ENCODE measurements around the gene TTLL7.
A peak's percentile ranks its signal among the peaks of the same experiment; 100 is the strongest.
"Not testable (repeated sequence)": the region's sequence is repeated elsewhere in the genome, so short reads cannot be mapped to it uniquely, and the experiment has no call there.

Gene TTLL7

GRCh38 chr1:83927701-83928100 is 71.2 kb downstream of the TTLL7 start:
- DNase-seq, result no peak

DNA sequence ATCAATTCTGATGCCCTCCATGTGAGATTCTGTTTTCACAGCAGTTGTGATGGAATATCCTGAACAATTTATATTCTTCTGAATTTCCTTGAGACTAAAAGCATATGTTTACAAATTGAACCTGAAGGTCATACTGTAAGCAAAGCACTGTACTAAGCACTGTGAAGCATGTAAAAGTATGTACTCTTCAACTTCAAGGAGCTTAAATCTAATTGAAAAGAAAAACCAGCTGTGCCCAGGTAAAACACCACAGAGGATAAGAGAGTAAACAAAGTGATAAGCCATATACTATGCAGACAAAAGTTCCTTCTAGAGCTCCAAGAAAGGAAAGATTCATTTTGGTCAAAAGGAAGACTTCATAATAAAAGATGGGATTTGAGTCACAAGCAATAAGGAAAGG is 71.9 kb downstream of the TTLL7 start:
- DNase-seq, result no peak

- no peak for DNase-seq
Measured at GRCh38 chr1:83923553-83923952, 75.4 kb downstream of the TTLL7 start.

GRCh38 chr1:83922431-83922830 is 76.5 kb downstream of the TTLL7 start:
- DNase-seq, result no peak

- DNase-seq, result no peak
Measured at GRCh38 chr1:83920320-83920719, 78.6 kb downstream of the TTLL7 start.

GRCh38 chr1:83919872-83920271 is 79.1 kb downstream of the TTLL7 start:
- no peak for DNase-seq

DNA sequence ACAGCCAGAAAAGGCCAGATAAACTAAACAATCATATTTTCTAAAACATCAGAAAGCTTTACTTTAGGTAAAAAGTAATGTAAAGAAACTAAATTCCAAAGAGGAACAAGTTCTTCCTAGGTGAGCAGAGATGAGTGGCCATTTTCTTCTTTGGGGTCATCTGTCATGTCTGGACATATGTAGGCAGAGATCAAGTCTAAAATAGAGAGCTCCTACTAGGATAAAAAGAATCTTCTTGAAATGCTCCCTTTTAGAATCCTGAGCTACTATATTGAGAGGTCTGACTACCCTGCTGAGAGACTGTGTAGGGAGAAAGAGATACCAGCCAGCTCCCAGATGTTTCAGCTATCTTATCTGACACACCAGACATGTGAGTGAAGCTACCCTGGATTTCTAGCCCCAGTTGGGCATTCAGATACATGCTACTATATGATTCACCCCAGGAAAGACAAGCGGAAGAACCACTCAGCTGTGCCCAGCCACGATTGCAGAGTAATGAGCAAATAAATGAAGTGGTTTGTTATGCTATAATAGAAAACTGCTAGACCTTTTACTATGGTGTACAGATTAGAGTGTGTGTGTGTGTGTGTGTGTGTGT is 80.1 kb downstream of the TTLL7 start:
- no peak for DNase-seq

DNA sequence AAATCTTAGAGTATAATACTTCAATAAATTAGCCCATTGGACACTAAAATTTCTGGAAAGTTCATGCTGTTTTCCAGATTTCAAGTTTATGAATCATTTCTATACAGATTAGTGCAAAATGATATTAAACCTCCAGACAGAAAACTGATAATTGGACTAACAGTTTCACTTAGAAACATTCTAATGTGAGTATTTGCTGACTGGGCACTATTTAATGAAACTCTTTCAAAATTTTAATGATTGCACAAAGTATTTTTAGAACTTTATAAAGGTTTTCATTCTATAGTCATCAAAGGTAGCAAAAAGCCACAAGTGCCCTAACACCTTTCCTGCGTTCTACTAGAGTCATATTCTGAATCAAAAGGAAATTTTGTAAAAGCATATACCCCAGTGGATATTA is 81.0 kb downstream of the TTLL7 start:
- no peak for DNase-seq

DNA sequence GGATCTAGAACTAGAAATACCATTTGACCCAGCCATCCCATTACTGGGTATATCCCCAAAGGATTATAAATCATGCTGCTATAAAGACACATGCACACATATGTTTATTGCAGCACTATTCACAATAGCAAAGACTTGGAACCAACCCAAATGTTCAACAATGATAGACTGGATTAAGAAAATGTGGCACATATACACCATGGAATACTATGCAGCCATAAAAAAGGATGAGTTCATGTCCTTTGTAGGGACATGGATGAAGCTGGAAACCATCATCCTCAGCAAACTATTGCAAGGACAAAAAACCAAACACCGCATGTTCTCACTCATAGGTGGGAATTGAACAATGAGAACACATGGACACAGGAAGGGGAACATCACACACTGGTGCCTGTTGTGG is 82.8 kb downstream of the TTLL7 start:
- not testable (repeated sequence) for DNase-seq

DNA sequence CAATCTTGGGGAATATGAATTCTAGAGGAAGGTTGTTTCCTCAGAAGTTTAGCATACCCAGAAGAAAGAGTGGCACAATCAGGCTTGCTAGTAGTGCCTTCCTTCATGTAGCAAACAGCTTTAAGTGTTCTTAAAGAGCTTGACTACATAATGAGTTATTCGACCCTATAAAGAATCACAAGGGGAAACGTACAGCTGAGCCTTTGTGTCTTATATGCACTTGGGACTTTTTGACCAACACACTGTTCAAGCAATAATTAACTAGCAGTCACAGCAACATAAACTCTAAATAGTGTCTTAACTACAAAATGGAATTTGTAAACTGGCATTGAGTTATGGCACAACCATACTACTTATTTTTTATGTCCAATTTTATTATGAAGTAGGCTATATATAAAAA is 86.1 kb downstream of the TTLL7 start:
- no peak for DNase-seq

DNA sequence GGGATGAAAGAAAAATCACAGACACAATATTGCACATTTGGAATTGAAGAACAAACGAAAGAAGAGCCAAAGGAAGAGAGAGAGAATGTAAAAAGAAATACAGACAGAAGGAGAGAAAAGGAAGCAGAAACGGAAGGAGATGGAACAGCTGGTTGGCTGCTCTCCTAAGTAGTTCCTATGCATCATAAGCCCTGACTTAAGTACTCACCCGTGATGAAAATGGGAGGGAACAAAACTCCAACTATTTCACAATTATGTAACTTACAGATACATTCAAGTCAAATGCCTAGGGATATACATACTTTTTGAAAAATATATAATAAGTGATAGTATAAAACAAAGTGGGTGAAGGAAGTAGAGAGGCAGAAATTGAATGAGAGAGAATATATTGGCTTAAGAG is 88.5 kb downstream of the TTLL7 start:
- DNase-seq, result no peak

DNA sequence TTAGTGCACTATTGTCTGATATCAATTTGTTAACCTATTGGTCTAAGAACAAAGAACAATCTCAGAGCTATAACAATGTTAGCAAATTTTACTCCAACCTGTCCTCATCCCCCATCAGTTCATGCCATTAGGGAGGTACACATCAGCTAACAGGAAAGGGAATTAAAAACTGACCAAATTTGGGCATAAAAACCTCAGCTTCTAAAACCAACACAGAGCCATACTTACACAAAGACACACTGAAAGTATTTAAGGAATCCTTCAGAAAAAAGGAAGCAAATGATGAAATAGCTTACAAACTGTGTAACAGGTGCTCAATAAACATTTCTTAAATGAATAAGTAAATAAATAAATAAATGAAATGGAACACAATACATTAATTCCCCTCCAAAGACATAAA is 89.2 kb downstream of the TTLL7 start:
- DNase-seq, result no peak

DNA sequence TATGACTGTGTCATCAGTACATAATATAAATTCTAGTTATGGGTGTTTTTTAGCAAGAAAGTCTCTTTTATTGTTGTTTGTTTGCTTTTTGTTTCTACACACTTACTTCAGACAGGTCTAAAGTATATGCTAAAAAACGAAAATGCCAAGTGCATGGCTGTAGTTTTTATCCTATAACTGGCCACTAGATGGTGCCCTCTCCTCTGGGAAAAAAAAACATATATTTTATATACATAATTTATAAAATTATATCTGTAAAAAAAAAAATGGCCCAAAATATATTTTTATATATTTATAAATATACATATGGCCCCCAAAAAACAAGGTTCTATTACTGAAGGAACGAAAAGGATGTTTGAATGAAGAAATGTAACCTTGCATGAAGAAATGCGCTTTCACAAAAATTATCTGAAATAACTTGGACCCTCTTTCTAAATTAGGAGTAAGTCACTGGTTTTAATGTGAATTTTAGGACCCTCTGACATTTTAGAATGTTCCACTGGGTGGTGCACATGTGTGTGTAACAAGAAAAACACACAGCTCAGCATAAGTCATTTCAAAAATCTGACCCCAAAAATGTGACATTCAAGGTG is 93.5 kb downstream of the TTLL7 start:
- DNase-seq, result no peak

DNA sequence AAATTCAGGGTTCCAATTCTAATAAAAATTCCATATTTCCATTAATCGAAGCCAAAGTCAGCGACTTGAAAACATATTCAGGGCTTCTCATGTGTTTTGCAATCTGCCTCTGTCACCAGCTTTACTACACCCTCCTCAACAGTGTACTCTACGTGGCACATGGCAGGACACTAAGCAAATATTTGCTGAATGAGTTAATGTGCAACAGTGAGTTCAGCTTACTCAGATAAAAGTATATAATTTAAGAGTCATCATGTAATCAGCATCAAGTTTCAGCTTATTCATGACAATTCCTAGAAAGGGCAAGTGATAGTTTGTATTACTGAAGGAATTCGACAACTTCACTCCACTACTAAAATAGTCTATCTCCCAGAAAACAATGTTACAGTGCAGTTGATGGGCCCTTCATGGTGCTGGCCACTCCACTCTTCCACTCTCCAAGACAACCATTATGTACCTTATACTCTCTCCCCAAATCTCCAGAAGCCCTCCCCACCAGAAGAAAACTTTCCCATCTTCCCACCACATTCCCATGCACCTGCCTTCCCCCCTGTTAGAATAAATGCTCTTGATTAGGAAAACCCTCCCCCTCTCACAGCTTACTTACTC is 97.3 kb downstream of the TTLL7 start:
- no peak for DNase-seq

DNA sequence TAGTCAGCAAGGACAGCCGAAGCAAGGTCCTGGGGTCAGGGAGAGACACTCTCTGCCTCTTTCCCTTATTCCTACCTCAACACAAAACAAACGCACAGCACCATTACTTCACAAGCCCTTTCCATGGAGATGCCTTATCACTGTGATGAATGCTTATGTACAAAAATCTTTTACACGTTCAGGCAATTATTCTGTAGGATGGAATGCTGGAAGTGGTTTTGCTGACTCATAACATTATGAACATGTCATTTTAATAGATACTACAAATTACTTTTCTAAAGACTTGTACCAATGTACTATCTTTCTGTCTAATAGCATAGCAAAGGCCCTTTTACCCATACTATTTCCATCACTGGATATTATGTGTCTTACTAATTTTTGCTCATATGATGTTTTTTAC is 98.4 kb downstream of the TTLL7 start:
- DNase-seq, result no peak

DNA sequence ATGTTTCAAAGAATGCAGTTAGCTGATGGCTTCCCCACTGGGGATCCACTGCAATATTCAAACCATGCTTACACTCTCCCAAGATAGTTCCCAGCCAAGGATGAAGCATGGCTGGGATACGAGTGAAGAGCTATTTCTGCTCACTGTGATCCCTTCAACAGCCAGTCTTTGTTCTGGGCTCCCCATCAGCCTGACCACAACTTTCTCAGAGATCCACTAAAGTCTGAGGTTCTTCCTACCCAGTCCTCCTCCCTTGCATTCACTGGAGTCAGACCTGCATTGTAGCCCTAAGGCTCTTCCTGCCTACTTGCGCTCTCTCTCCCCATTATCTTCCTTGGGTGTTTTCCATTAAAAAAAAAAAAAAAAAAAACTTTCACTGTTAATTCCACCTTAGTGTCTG is 101.4 kb downstream of the TTLL7 start:
- DNase-seq, result no peak

GRCh38 chr1:83896299-83896698 is 102.6 kb downstream of the TTLL7 start:
- no peak for DNase-seq

DNA sequence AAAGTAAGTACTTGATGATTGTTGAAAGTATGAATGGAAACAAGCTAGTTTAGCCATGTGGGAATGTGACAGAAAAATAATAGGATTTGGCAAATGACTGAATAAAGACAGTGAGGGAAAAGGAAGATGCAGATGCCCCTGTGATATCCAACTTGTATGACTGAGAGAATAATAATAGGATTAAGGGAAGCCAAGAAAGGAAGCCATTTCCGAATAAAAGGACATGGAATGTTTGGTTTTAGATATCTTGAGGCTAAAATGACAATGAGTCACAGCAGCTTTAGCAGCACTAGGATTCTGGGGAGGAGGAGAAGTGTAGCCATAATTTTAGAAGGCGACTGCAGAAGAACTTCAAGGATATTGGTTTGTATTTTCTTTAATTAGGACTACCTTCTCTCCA is 109.2 kb downstream of the TTLL7 start:
- no peak for DNase-seq

- no peak for DNase-seq
Measured at GRCh38 chr1:83887483-83887882, 111.4 kb downstream of the TTLL7 start.

DNA sequence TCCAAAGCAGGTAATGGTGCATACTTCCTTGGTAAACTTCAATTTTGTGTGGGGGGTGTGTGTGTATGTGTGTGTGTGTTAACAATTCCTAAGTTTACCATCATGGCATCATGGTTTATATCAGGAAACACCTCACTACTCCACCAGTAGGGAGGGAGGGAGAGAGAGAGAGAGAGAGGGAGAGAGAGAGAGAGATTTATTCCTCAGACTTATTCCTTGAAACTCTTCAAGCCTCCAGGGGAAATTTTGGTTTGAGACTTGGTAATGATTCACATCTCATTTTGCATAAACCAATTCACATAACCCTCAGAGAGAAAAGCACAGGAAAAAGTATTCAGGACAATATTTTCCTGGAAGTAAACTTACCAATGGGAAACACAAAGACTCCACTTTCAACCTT is 115.0 kb downstream of the TTLL7 start:
- DNase-seq, result no peak

DNA sequence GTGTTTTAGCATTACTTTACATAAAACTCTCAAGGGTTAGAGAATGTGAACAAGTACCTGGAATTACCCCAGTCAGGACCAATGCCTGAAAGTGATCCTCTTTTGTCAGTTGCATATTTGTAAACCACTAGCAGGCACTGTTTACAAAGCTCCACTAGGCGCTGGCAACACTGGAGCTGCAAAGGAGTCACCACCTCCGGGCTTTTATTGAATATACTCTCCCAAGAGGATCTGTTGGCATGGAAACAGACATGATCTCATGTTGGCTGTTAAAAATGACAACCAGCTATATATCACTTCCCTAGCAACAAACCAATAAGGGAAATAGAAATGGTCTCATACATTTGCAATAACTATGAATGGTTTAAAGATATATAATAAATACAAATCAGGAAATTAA is 116.0 kb downstream of the TTLL7 start:
- DNase-seq, result no peak

GRCh38 chr1:83872515-83872914 is 126.4 kb downstream of the TTLL7 start:
- no peak for DNase-seq

DNA sequence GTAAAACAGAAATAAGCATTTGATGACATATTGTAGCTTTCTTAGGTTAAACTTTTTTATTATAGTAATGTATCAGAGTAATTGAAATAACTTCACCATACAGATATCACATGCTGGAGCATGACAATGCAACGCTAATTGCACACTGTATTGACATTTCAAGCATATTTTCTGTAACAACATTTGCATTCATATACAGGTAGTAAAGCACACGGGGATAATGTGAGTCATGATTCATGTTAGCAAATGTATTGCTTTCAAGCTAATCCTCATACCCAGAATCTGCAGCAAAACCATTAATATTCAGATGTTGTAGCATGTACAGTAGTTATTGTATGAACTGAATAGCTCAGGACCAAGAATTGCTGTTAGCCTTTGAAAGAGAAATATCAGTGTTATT is 133.9 kb downstream of the TTLL7 start:
- DNase-seq, result no peak

- peak; percentile 6 for DNase-seq
Measured at GRCh38 chr1:83860490-83861221, 138.3 kb downstream of the TTLL7 start.
